HG02571 (cell line): ENCODE results near the gene CEP112.

Experiments
- ATAC-seq: cut with Tn5 transposase; IDR thresholded peaks from one replicate; pipeline ENCODE4 v1.9.1; 2021; ENCODE audit warnings: mild to moderate bottlenecking, moderate library complexity; ENCODE audit not compliant: unreplicated experiment

CEP112 gene

GRCh38 chr17:66211047-66211810, 19.3 kb upstream of the CEP112 start:
- no peak for ATAC-seq

- no peak for ATAC-seq
Observed at GRCh38 chr17:66210208-66210574, 18.3 kb upstream of the CEP112 start.

GRCh38 chr17:66207936-66208335, 16.0 kb upstream of the CEP112 start:
- ATAC-seq, result no peak

- ATAC-seq, result no peak
Observed at GRCh38 chr17:66203274-66204015, 11.5 kb upstream of the CEP112 start.

GRCh38 chr17:66200685-66201092, 8.8 kb upstream of the CEP112 start:
- no peak for ATAC-seq

GRCh38 chr17:66198242-66198641, 6.3 kb upstream of the CEP112 start:
- no peak for ATAC-seq

GRCh38 chr17:66192378-66192687, 400 bp upstream of the CEP112 start:
- ATAC-seq, result no peak

GRCh38 chr17:66190738-66191592, 968 bp downstream of the CEP112 start:
- no peak for ATAC-seq

- no peak for ATAC-seq
Observed at GRCh38 chr17:66187718-66188117, 4.2 kb downstream of the CEP112 start.

GRCh38 chr17:66185862-66186261, 6.1 kb downstream of the CEP112 start:
- no peak for ATAC-seq

GRCh38 chr17:66184392-66184791, 7.5 kb downstream of the CEP112 start:
- ATAC-seq, result no peak

GRCh38 chr17:66183529-66183928, 8.4 kb downstream of the CEP112 start:
- no peak for ATAC-seq

GRCh38 chr17:66178642-66179041, 13.3 kb downstream of the CEP112 start:
- no peak for ATAC-seq

GRCh38 chr17:66177048-66177447, 14.9 kb downstream of the CEP112 start:
- ATAC-seq, result no peak

- ATAC-seq, result no peak
Observed at GRCh38 chr17:66175892-66176291, 16.0 kb downstream of the CEP112 start.

- ATAC-seq, result no peak
Observed at GRCh38 chr17:66172691-66173223, 19.2 kb downstream of the CEP112 start.

- ATAC-seq, result no peak
Observed at GRCh38 chr17:66172144-66172543, 19.8 kb downstream of the CEP112 start.

GRCh38 chr17:66171692-66172091, 20.2 kb downstream of the CEP112 start:
- ATAC-seq, result no peak

GRCh38 chr17:66171172-66171571, 20.8 kb downstream of the CEP112 start:
- ATAC-seq, result no peak

GRCh38 chr17:66169839-66170238, 22.1 kb downstream of the CEP112 start:
- ATAC-seq, result no peak

- no peak for ATAC-seq
Observed at GRCh38 chr17:66167189-66167815, 24.6 kb downstream of the CEP112 start.
